Stomach (tissue), 4 donors: Measurements from ENCODE around the gene P2RX7.

Experiments
- EP300 ChIP-seq: sonication (generic); formaldehyde crosslinking; IDR thresholded peaks from one replicate; pipeline ENCODE4 v1.6.1; 2017; ENCODE audit warnings: antibody characterized with exemption
- POLR2A ChIP-seq, 4 donors: fragments of 450-650 bp; IDR thresholded peaks; one replicate each; pipeline ENCODE4 v1.6.1; 2016; ENCODE audit warnings: antibody characterized with exemption in 4 of 4, control low read depth in 2 of 4, mild to moderate bottlenecking in 1 of 4, moderate library complexity in 1 of 4
- TF ChIP-seq, protein P1 (sequence below), 7 experiments: fragments of 450-650 bp in 4 of 7; fragments of 200-600 bp in 3 of 7; sonication (generic) in 3 of 7; IDR thresholded peaks; one replicate each; pipeline ENCODE4 v1.5.1; 2016 to 2019; ENCODE audit warnings: antibody characterized with exemption in 7 of 7, control low read depth in 2 of 7, mild to moderate bottlenecking in 1 of 7

DNA sequence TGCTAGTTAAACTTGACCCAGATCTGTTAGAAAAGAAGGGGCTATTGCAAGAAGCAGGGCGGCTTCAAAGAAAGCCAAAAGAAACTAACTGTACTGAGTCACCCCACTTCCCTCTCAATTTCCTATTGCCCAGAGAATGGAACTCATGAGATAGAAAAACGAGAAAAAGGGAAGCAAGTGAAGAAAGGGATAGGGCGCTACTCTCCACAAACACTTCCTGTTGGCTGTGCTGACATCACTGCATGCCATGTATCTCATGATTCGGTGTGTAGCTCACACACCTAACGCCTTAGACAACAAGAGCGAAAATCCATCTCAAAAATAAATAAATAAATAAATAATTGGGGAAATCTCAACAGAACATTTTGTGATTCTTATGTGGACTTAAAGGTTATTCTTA is 64.2 kb downstream of the P2RX7 start:
- TF ChIP-seq POLR2A (IDR thresholded peaks at IDR 0.05) (no peak), EP300 (no peak)
- TF ChIP-seq, protein P1, sequence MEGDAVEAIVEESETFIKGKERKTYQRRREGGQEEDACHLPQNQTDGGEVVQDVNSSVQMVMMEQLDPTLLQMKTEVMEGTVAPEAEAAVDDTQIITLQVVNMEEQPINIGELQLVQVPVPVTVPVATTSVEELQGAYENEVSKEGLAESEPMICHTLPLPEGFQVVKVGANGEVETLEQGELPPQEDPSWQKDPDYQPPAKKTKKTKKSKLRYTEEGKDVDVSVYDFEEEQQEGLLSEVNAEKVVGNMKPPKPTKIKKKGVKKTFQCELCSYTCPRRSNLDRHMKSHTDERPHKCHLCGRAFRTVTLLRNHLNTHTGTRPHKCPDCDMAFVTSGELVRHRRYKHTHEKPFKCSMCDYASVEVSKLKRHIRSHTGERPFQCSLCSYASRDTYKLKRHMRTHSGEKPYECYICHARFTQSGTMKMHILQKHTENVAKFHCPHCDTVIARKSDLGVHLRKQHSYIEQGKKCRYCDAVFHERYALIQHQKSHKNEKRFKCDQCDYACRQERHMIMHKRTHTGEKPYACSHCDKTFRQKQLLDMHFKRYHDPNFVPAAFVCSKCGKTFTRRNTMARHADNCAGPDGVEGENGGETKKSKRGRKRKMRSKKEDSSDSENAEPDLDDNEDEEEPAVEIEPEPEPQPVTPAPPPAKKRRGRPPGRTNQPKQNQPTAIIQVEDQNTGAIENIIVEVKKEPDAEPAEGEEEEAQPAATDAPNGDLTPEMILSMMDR (IDR thresholded peaks at IDR 0.05), result no peak
